Panc1 (cell line): ENCODE data around the gene CTF1. TPM values are rescaled to one million over a fixed set of nuclear protein-coding genes. Genes with fewer than 3 reads are reported as not detected.

Source experiments
- ATAC-seq: fragments of 200-7000 bp; cut with Tn5 transposase; 2 replicates; pipeline ENCODE4 v1.9.1; 2020; ENCODE audit warnings: mild to moderate bottlenecking, moderate library complexity
- BruUV-seq: library from RNA; stranded (reverse); fragments of 400-500 nt; replicated peaks from 2 replicates; lab custom pipeline; 2021; lab: Mats Ljungman, UMichigan
- CTCF ChIA-PET: fragments of 300-600 bp; sonication (Branson Sonifier 250); formaldehyde crosslinking; loops from one replicate; lab custom pipeline; 2022; ENCODE audit warnings: antibody characterized with exemption; lab: Charles Lee
- POLR2A ChIA-PET: fragments of 300-600 bp; sonication (Branson Sonifier 250); formaldehyde crosslinking; loops from one replicate; lab custom pipeline; 2022; ENCODE audit warnings: antibody characterized with exemption; lab: Charles Lee
- DNase-seq: peaks from one replicate; pipeline ENCODE4 v3.0.0-alpha.2; 2010; ENCODE audit warnings: low read depth, low spot score
- H3K27ac ChIP-seq: 2 replicates; pipeline ENCODE4 v1.5.1; 2011; ENCODE audit warnings: mild to moderate bottlenecking, low read length, inconsistent platforms
- H3K27me3 ChIP-seq: fragments of 200-500 bp; sonication (Bioruptor generic); 2 replicates; pipeline ENCODE4 v1.6.0; 2014; ENCODE audit warnings: low read length, inconsistent platforms; ENCODE audit not compliant: control insufficient read depth, insufficient read depth
- H3K36me3 ChIP-seq: fragments of 200-500 bp; sonication (Bioruptor generic); 2 replicates; pipeline ENCODE4 v1.5.1; 2014; ENCODE audit warnings: inconsistent platforms, mild to moderate bottlenecking, low read length, moderate library complexity; ENCODE audit not compliant: control insufficient read depth, insufficient read depth
- H3K4me1 ChIP-seq: 2 replicates; pipeline ENCODE4 v1.5.1; 2011; ENCODE audit warnings: inconsistent platforms, mild to moderate bottlenecking, low read length, moderate library complexity; ENCODE audit not compliant: control insufficient read depth, insufficient read depth
- H3K4me3 ChIP-seq, 2 experiments: 2 replicates each; pipeline ENCODE4 v1.5.1; 2011 to 2012; ENCODE audit warnings: low read depth in 2 of 2, low read length in 2 of 2, mild to moderate bottlenecking in 2 of 2, inconsistent platforms in 1 of 2, moderate library complexity in 1 of 2
- H3K9me3 ChIP-seq: fragments of 200-500 bp; sonication (Bioruptor generic); 2 replicates; pipeline ENCODE4 v1.5.1; 2014; ENCODE audit warnings: low read depth, mild to moderate bottlenecking, inconsistent platforms, low read length, moderate library complexity; ENCODE audit not compliant: control insufficient read depth, insufficient read depth
- CTCF ChIP-seq: fragments of 450-650 bp; IDR thresholded peaks from 2 replicates; pipeline ENCODE4 v1.5.1; 2017; ENCODE audit warnings: mild to moderate bottlenecking
- POLR2AphosphoS5 ChIP-seq: IDR thresholded peaks from 2 replicates; pipeline ENCODE4 v1.6.1; 2012; ENCODE audit warnings: mild to moderate bottlenecking, low read depth, low read length, moderate library complexity
- SIN3A ChIP-seq: IDR thresholded peaks from 2 replicates; pipeline ENCODE4 v1.6.1; 2012; ENCODE audit warnings: low read depth, mild to moderate bottlenecking, low read length, moderate library complexity, borderline replicate concordance; ENCODE audit not compliant: insufficient read depth
- TCF7L2 ChIP-seq: IDR thresholded peaks from 2 replicates; pipeline ENCODE4 v1.6.1; 2011; ENCODE audit warnings: mild to moderate bottlenecking, low read depth, low read length, inconsistent platforms
- in situ Hi-C: cut with HindIII; loops from 2 replicates; pipeline ENCODE4 v1.10.0; 2016; ENCODE audit warnings: low sequenced_read_pairs, low pct_unique_long_range_greater_than_20kb
- intact Hi-C: fragments of 100-400 bp; cut with micrococcal nuclease; formaldehyde crosslinking; loops from one replicate; pipeline ENCODE4 v1.10.0; 2022; ENCODE audit not compliant: unreplicated experiment
- total RNA-seq: library from RNA; stranded (reverse); gene quantifications from one replicate; pipeline ENCODE4 v1.2.1, GENCODE V29; 2021; ENCODE audit not compliant: unreplicated experiment
- TF ChIP-seq, protein P1 (sequence below), 2 experiments: IDR thresholded peaks; 2 replicates each; pipeline ENCODE4 v1.6.1; 2011 to 2012; ENCODE audit warnings: low read depth in 2 of 2, control low read depth in 1 of 2, low read length in 1 of 2, mild to moderate bottlenecking in 1 of 2, moderate library complexity in 1 of 2; ENCODE audit not compliant: insufficient read depth in 1 of 2

Gene CTF1
- total RNA-seq, 1 experiment from 2014 or later: 2.9 TPM

DNA sequence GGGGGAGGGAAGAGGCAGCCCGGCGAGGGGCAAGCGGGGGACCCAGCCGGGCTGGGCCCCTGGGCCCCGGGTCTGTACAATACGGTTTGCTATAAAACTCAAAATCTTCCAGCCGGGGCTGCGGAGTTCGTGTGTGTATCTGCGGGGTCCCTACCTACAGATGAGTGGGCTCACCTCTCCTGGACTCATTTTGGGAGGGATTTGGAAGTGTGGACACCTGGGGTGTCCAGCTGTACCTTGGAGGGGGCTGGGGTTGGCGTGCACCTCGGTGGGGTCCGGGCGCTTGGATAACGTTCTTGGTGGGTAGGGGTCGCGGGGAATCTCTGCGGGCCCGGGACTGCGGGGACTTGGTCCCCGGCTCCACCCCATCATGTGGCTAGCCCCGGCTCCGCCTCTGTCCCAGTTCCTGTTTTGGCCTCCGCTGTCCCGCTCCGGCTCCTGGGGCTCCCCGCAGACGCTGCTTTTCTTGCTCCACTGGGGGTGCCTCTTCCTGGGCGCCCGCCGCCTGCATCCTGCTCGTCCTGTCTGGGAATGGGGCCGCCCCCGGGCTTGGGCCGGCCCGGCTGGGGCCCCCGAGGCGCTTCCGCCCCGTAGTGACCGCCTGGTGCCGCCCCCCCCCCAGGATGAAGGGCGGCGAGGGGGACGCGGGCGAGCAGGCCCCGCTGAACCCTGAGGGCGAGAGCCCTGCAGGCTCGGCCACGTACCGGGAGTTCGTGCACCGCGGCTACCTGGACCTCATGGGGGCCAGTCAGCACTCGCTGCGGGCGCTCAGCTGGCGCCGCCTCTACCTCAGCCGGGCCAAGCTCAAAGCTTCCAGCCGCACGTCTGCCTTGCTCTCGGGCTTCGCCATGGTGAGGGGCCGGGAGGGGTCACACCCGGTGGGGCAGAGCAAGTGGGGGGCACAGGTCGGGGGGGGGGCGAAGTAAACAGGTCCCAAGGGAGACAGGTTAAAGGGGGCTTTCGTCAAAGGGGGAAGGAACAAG, 52.5 kb downstream of the CTF1 start, which contains the start of gene ORAI3:
Gene ORAI3, plus strand, starts transcription at position 402 of the 983 bp plus-strand sequence. Its CDS starts 222 bp downstream, at position 624.
- CTCF ChIA-PET: interaction anchor here (0.7 kb wide), 1 partner anchor 24 kb away, joined by 3 read pairs; no protein-coding TSS in a partner anchor
- H3K27ac ChIP-seq: peak within 1 kb of the TSS; percentile 95
- in situ Hi-C loops: no loop called here
- H3K9me3 ChIP-seq: no peaks in the 10 kb centered on the region
- no peaks in the 10 kb centered on the region for H3K27me3 ChIP-seq
- POLR2A ChIA-PET: interaction anchor here (0.6 kb wide), 1 partner anchor 47 kb away, joined by 9 read pairs; no protein-coding TSS in a partner anchor
- intact Hi-C loops: no loop called here
- H3K4me1 ChIP-seq: peaks cover 38% of the 10 kb centered on the region
- DNase-seq (no peak), ATAC-seq (peak; percentile 80)
- no peaks in the 10 kb centered on the region; the same call in 1 of the 2 replicates for H3K36me3 ChIP-seq
- TF ChIP-seq POLR2AphosphoS5: peak; percentile 93
- TF ChIP-seq TCF7L2: no peak
- no peak for TF ChIP-seq CTCF
- TF ChIP-seq SIN3A: peak; percentile 65; the same call in 1 of the 2 replicates
- BruUV-seq: no TSS peak
- peak within 1 kb of the TSS; percentile 82 to 92 for H3K4me3 ChIP-seq

DNA sequence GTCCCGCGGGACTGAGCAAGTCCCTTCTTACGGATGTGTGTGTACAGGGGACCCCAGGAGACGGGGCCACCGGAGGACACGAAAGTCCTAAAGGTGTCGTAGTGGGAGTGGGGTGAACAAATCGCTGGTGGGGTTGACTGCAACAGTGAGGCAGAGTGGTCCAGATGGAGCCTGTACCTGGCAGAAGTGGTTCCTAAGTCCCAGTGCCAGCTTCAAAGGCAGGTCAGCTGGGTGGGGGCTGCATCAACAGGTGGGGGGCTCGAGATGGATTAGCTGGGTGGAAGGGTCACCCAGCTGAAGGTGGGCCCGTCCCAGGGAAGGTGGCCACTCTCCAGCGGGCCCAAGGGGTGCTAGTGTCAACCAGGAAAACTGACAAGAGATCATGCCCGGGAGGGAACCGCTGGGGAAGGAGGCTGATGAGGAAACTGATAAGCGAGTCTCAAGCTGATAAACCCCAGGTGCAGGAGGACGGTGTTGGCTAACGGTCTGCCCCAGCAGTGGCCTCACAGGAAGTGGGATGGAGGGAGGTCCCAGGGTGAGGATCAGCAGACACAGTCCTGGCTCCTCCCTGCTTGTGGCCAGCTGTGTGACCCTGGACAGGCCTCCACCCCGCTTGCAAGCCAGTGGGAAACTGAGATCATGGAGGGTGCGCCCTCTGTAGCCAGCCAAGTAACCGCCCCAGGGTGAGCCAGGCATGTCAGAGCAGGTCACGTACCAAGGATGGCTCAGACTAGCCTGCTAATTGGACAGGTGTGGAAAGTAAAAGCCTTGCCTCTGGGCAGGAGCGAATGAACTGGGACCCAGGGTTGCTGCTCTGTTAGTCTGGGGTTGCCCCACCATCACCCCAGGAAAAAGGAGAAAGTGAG, 53.5 kb downstream of the CTF1 start:
- DNase-seq: no peak
- H3K27me3 ChIP-seq: no peaks in the 10 kb centered on the region
- peak; percentile 41 for ATAC-seq
- intact Hi-C loops (loop anchor here (5.0 kb wide), 1 partner anchor 147 kb away; no protein-coding TSS in a partner anchor), in situ Hi-C loops (no loop called here)
- H3K9me3 ChIP-seq: no peaks in the 10 kb centered on the region
- peaks cover 43% of the 10 kb centered on the region for H3K4me1 ChIP-seq
- no peaks in the 10 kb centered on the region; the same call in 1 of the 2 replicates for H3K36me3 ChIP-seq
- H3K27ac ChIP-seq: peak overlapping the region; percentile 95
- POLR2A ChIA-PET: interaction anchor here (0.5 to 1.0 kb wide), 2 partner anchors 17 to 266 kb away, joined by 4 read pairs; no protein-coding TSS in a partner anchor
- TF ChIP-seq CTCF (no peak; the same call in 1 of the 2 replicates), SIN3A (0 out of 2 replicates have a peak, but pooled peaks have one; percentile 53), POLR2AphosphoS5 (peak; percentile 82), TCF7L2 (0 out of 2 replicates have a peak, but pooled peaks have one; percentile 25)
- TF ChIP-seq, protein P1, sequence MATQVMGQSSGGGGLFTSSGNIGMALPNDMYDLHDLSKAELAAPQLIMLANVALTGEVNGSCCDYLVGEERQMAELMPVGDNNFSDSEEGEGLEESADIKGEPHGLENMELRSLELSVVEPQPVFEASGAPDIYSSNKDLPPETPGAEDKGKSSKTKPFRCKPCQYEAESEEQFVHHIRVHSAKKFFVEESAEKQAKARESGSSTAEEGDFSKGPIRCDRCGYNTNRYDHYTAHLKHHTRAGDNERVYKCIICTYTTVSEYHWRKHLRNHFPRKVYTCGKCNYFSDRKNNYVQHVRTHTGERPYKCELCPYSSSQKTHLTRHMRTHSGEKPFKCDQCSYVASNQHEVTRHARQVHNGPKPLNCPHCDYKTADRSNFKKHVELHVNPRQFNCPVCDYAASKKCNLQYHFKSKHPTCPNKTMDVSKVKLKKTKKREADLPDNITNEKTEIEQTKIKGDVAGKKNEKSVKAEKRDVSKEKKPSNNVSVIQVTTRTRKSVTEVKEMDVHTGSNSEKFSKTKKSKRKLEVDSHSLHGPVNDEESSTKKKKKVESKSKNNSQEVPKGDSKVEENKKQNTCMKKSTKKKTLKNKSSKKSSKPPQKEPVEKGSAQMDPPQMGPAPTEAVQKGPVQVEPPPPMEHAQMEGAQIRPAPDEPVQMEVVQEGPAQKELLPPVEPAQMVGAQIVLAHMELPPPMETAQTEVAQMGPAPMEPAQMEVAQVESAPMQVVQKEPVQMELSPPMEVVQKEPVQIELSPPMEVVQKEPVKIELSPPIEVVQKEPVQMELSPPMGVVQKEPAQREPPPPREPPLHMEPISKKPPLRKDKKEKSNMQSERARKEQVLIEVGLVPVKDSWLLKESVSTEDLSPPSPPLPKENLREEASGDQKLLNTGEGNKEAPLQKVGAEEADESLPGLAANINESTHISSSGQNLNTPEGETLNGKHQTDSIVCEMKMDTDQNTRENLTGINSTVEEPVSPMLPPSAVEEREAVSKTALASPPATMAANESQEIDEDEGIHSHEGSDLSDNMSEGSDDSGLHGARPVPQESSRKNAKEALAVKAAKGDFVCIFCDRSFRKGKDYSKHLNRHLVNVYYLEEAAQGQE (IDR thresholded peaks at IDR 0.05; ENCODE audit: insufficient read depth in 1 of 2, low read depth in 2 of 2, low read length in 1 of 2): no peak
- TSS peak; percentile 69 for BruUV-seq
- H3K4me3 ChIP-seq: peak overlapping the region; percentile 82 to 92
- CTCF ChIA-PET: interaction anchor here (0.5 to 0.7 kb wide), 2 partner anchors 10 to 25 kb away, joined by 3 to 7 read pairs; no protein-coding TSS in a partner anchor
